ENCODE results near the gene NRM. TPM values are rescaled to one million over a fixed set of nuclear protein-coding genes. Genes with fewer than 3 reads are reported as not detected.
A peak's percentile ranks its signal among the peaks of the same experiment; 100 is the strongest.

Gene NRM
- total and polyA plus RNA-seq, 2 of the 13 experiments (the other 11 are each of a cell fraction or from before 2014, with no cell fraction given), result 12.5 to 16.0 TPM

- TF ChIP-seq ZGPAT (CRISPR knock-in tag; IDR thresholded peaks at IDR 0.05), result peak; percentile 95
- TF ChIP-seq NCOA2 (CRISPR knock-in tag; IDR thresholded peaks at IDR 0.05), result peak; percentile 90
- peak; percentile 88 for TF ChIP-seq ZNF761 (CRISPR knock-in tag; conservative IDR thresholded peaks at IDR 0.05)
- peak; percentile 47; the same call in 1 of the 2 replicates for TF ChIP-seq KLF9 (CRISPR knock-in tag; IDR thresholded peaks at IDR 0.05; ENCODE audit: low read depth)
- peak; percentile 64; the same call in 1 of the 2 replicates for TF ChIP-seq ZC3H13 (CRISPR knock-in tag; IDR thresholded peaks at IDR 0.05)
- peak; percentile 81 for TF ChIP-seq ZEB1 (IDR thresholded peaks at IDR 0.05; ENCODE audit: insufficient replicate concordance, low read depth)
- peak; percentile 58; the same call in 1 of the 2 replicates for TF ChIP-seq GABPB1 (CRISPR knock-in tag; IDR thresholded peaks at IDR 0.05)
- TF ChIP-seq NFKBIZ (CRISPR knock-in tag; IDR thresholded peaks at IDR 0.05), result no peak
- TF ChIP-seq ETS1 (CRISPR knock-in tag; IDR thresholded peaks at IDR 0.05), result no peak
- TF ChIP-seq HMG20A (CRISPR knock-in tag; IDR thresholded peaks at IDR 0.05; ENCODE audit: borderline replicate concordance), result peak; percentile 91; the same call in 1 of the 2 replicates
- peak; percentile 91 for TF ChIP-seq ZBTB38 (CRISPR knock-in tag; IDR thresholded peaks at IDR 0.05)
- TF ChIP-seq SOX13 (IDR thresholded peaks at IDR 0.05), result peak; percentile 81
- peak in 1 of 2 experiments; percentile 97; a peak in 2 of 4 replicates for TF ChIP-seq SOX13 (CRISPR knock-in tag; conservative IDR thresholded peaks at IDR 0.05 in 1 of 2, IDR thresholded peaks at IDR 0.05 in 1 of 2)
- peak; percentile 89 for TF ChIP-seq MAFG (CRISPR knock-in tag; IDR thresholded peaks at IDR 0.05)
- TF ChIP-seq JUN (CRISPR knock-in tag; IDR thresholded peaks at IDR 0.05), result peak; percentile 84
- TF ChIP-seq MED8 (CRISPR knock-in tag; IDR thresholded peaks at IDR 0.05; ENCODE audit: insufficient replicate concordance), result no peak
- peak; percentile 31; the same call in 1 of the 2 replicates for TF ChIP-seq SMAD1 (CRISPR knock-in tag; IDR thresholded peaks at IDR 0.05; ENCODE audit: borderline replicate concordance, low read depth)
- TF ChIP-seq CCDC6 (CRISPR knock-in tag; IDR thresholded peaks at IDR 0.05), result peak; percentile 28; the same call in 1 of the 2 replicates
- TF ChIP-seq ZNF607 (CRISPR knock-in tag; IDR thresholded peaks at IDR 0.05; ENCODE audit: borderline replicate concordance), result peak; percentile 94; the same call in 1 of the 2 replicates
- TF ChIP-seq ZC3H4 (CRISPR knock-in tag; IDR thresholded peaks at IDR 0.05; ENCODE audit: borderline replicate concordance), result no peak
- TF ChIP-seq ZNF451 (CRISPR knock-in tag; IDR thresholded peaks at IDR 0.05), result peak; percentile 84; the same call in 1 of the 2 replicates
- TF ChIP-seq POLR2AphosphoS5 (IDR thresholded peaks at IDR 0.05; ENCODE audit: low read depth, low read length), result no peak
- peak; percentile 87 for TF ChIP-seq NR2C2 (CRISPR knock-in tag; IDR thresholded peaks at IDR 0.05; ENCODE audit: borderline replicate concordance)
- peak; percentile 78 for TF ChIP-seq THAP7 (CRISPR knock-in tag; IDR thresholded peaks at IDR 0.05)
Measured at GRCh38 chr6:30654798-30655742, 35.7 kb downstream of the NRM start (continued).

Data from HepG2 (cell line).